ENCODE results near the gene ANKH. TPM values are rescaled to one million over a fixed set of nuclear protein-coding genes. Genes with fewer than 3 reads are reported as not detected.

The ANKH gene
- total RNA-seq, 1 experiment from 2014 or later: 16.9 TPM

- no peak for TF ChIP-seq ZNF512 (CRISPR knock-in tag; IDR thresholded peaks at IDR 0.05; ENCODE audit: borderline replicate concordance)
- TF ChIP-seq CDX4 (CRISPR knock-in tag; IDR thresholded peaks at IDR 0.05; ENCODE audit: borderline replicate concordance): no peak
- no peak for TF ChIP-seq ARID4B (CRISPR knock-in tag; IDR thresholded peaks at IDR 0.05; ENCODE audit: borderline replicate concordance)
- no peak for TF ChIP-seq RORB (CRISPR knock-in tag; IDR thresholded peaks at IDR 0.05)
- ChIA-PET POLR2A (no interaction called here), CTCF (no interaction called here)
- no peak for ATAC-seq
- H3K4me3 Mint-ChIP-seq: no peak overlapping the region
- no peaks in the 10 kb centered on the region for H3K9me3 Mint-ChIP-seq
- no peaks in the 10 kb centered on the region for H3K36me3 Mint-ChIP-seq
- H3K27me3 Mint-ChIP-seq (ENCODE audit: low read depth): no peaks in the 10 kb centered on the region
- no peak overlapping the region for H3K27ac Mint-ChIP-seq
- peaks cover 7% of the 10 kb centered on the region for H3K4me1 Mint-ChIP-seq
- no peak for DNase-seq (ENCODE audit: low spot score)
Measured at GRCh38 chr5:14896131-14896530, 24.6 kb upstream of the ANKH start.

GRCh38 chr5:14895301-14895700 lies 23.7 kb upstream of the ANKH start:
- peak; percentile 39; the same call in 1 of the 2 replicates for ATAC-seq
- H3K9me3 Mint-ChIP-seq: no peaks in the 10 kb centered on the region
- CTCF ChIA-PET: interaction anchor here (0.7 to 1.5 kb wide), 2 partner anchors 158 to 210 kb away, joined by 3 read pairs; no protein-coding TSS in a partner anchor
- H3K27me3 Mint-ChIP-seq (ENCODE audit: low read depth): no peaks in the 10 kb centered on the region
- POLR2A ChIA-PET: no interaction called here
- DNase-seq (ENCODE audit: low spot score): no peak
- H3K36me3 Mint-ChIP-seq: no peaks in the 10 kb centered on the region
- H3K4me1 Mint-ChIP-seq: peaks cover 7% of the 10 kb centered on the region
- H3K27ac Mint-ChIP-seq: no peak overlapping the region
- no peak overlapping the region for H3K4me3 Mint-ChIP-seq
- TF ChIP-seq NR1H2 (CRISPR knock-in tag; IDR thresholded peaks at IDR 0.05): no peak
- TF ChIP-seq RELA (CRISPR knock-in tag; IDR thresholded peaks at IDR 0.05; ENCODE audit: borderline replicate concordance): no peak
- TF ChIP-seq NFE2L1 (CRISPR knock-in tag; IDR thresholded peaks at IDR 0.05): no peak
- no peak for TF ChIP-seq MLX (CRISPR knock-in tag; IDR thresholded peaks at IDR 0.05)
- no peak for TF ChIP-seq FOXK1 (CRISPR knock-in tag; IDR thresholded peaks at IDR 0.05)
- no peak for TF ChIP-seq NFATC4 (CRISPR knock-in tag; IDR thresholded peaks at IDR 0.05)
- TF ChIP-seq ATF6 (CRISPR knock-in tag; IDR thresholded peaks at IDR 0.05): no peak
- TF ChIP-seq CREM (CRISPR knock-in tag; IDR thresholded peaks at IDR 0.05): no peak
- no peak for TF ChIP-seq PRDM15 (CRISPR knock-in tag; IDR thresholded peaks at IDR 0.05)
- no peak for TF ChIP-seq ESRRA (CRISPR knock-in tag; IDR thresholded peaks at IDR 0.05; ENCODE audit: borderline replicate concordance)
- no peak for TF ChIP-seq ZNF671 (CRISPR knock-in tag; IDR thresholded peaks at IDR 0.05)
- no peak for TF ChIP-seq ZNF232 (CRISPR knock-in tag; IDR thresholded peaks at IDR 0.05)
- TF ChIP-seq ZSCAN18 (CRISPR knock-in tag; IDR thresholded peaks at IDR 0.05): no peak
- no peak for TF ChIP-seq STAT6 (CRISPR knock-in tag; conservative IDR thresholded peaks at IDR 0.05; ENCODE audit: low read depth)
